Epidermal melanocyte (primary cell): ENCODE measurements around the gene VTN.
A peak's percentile ranks its signal among the peaks of the same experiment; 100 is the strongest.

Experiments
- DNase-seq: peaks from one replicate; pipeline ENCODE4 v3.0.0; 2011; ENCODE audit warnings: low spot score; ENCODE audit not compliant: insufficient read length

VTN gene

DNA sequence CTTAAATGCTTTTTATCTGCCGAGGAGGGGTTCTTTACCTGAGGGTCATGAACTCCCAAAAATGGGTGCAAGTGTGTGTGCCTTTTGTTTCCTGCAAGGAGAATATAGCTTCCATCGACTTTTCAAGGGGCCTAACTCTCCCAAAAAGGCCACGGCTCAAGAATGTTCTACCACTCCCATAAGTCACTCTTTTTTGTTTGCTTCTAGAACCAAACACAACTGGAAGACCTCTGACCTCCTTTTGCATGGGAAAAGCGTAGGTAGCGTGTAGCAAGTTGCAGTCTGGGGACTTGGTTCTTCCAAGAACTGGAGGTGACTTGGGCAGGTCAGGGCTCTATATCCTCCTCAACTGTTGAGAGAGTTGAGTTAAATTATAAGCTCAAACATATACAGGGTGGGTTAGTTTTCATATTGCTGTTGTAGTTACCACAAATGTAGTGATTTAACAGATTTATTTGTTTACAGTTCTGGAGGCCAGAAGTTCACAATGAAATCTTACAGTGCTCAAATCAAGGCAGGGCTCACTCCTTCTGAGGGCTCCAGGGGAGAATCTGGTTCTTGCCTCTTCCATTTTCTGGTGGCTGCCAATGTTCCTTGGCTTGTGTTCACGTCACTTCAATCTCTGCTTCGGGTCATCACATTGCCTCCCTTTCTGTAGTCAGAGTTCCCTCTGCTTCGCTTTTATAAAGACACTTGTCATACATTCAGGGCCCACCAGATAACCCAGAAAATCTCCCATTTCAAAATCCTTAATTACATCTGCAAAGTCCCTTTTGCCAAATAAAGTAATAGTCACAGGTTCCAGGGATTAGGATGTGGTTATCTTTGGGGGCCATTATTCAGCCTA lies 49.7 kb downstream of the VTN start:
- no peak for DNase-seq

DNA sequence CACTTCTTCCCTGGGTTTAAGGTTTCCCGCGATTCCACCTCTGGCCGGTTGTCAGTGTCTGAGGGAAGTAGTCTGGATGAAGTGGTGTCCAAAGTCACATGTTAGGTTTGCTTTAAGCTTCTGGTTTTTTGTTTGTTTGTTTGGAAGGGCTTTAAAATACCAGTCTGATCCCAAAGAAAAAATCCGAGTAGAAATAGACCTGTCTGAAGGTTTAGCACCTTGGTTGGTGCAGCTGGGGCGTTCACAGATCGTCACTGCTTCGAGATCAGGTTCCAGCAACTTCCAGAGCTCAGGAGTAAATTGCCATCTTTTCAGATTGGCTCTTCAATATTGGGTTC lies 50.5 kb downstream of the VTN start:
- no peak for DNase-seq

DNA sequence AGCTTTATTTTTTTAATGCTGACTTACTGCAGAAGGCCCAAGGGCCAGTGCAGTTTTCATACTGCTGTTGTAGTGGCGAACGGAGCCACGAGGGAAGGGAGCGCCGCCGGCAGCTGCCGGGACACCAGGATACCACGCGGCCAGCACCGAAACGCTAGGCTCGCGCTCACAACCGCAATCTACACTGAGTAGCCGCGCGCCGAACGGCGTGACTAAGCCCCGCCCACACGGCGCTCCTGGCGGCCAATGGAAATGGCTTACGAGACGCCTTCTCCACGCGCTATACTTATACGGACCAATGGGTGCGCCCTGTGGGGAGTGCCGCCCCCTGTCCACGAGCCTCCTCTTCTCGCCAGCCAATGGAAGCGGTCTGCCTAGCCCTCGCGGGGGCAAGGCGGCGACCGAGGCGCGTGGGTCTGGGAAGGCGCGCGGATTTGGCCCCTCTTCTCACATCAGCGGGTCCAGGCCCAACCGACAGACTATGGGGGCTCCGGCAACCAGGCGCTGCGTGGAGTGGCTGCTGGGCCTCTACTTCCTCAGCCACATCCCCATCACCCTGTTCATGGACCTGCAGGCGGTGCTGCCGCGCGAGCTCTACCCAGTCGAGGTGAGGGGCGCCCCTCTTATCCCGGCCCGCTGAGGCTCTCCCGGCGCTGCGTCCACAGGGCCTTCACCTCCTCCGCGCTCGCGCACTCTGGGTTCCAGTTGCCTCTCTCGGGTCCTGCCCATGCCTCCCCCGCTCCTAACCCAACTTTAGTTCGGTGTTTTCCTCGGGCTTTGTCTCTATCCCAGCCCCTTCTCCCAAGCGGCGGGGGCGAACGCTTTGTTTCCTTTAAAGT lies 51.1 kb downstream of the VTN start, which contains the start of gene TMEM97:
Gene TMEM97 (plus strand): TSS at position 442 of the 839 bp plus-strand sequence. CDS start 40 bp downstream, at position 482.
- peak; percentile 94 for DNase-seq

DNA sequence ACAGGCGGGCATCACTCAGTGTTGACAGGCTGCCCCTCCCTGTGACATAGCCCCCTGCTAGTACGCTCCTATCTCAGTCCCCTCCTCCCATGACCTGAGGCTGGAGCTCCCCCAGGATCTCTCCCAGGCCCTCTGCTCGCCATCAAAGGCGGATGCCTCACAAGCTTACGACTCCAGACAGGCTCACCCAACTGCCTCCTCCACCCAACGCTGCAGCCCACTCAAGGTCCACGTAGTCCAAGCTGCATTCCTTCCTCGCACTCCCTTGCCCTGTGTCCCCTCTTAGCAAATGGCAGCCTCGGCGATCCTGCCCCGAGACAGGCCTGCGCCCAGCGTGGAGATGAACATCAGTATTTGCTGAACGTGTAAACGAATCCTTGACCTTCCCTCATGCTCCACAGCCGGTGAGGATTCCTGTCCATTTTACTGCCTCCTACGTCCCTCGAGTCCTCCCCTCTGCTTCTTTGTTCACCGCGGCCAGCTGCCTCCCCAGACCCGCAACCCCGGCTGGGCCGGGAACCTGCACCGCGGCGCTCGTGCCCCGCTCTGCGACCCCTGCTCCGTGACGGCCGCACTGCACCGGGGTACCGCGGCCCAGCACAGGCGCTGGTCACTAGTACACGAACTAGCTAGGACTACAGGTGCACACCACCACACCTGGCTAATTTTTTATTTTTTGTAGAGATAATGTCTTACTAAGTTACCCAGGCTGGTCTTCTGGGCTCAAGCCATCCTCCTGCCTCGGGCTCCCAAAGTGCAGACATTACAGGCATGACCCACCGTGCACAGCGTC lies 51.9 kb downstream of the VTN start:
- no peak for DNase-seq
